ENCODE data around the gene LCE1C. TPM values are rescaled to one million over a fixed set of nuclear protein-coding genes. Genes with fewer than 3 reads are reported as not detected.

LCE1C gene
- total RNA-seq: not detected in 2 replicates

GRCh38 chr1:152806576-152806975 lies at the start of gene LCE1C:
Gene LCE1C (minus strand): TSS chr1:152806651. CDS start chr1:152805478, 1,173 bp downstream.

GRCh38 chr1:152842556-152842955 lies 36.1 kb upstream of the LCE1C start, which contains the start of gene LCE6A:
Gene LCE6A (plus strand): TSS chr1:152842856. CDS start chr1:152843521, 665 bp downstream.

GRCh38 chr1:152827173-152827572 lies 20.7 kb upstream of the LCE1C start, which contains the start of gene LCE1A:
Gene LCE1A (plus strand): TSS chr1:152827473. CDS start chr1:152827473, 0 bp downstream.

GRCh38 chr1:152811671-152812070 lies 5.2 kb upstream of the LCE1C start, which contains the start of gene LCE1B:
Gene LCE1B (plus strand): TSS chr1:152811971. CDS start chr1:152812447, 476 bp downstream.

GRCh38 chr1:152796421-152796820 lies 10.0 kb downstream of the LCE1C start, which contains the start of gene LCE1D:
Gene LCE1D (plus strand): TSS chr1:152796721. CDS start chr1:152797795, 1,074 bp downstream.

GRCh38 chr1:152786077-152786476 lies 20.4 kb downstream of the LCE1C start, which contains the start of gene LCE1E:
Gene LCE1E (plus strand): TSS chr1:152786257. CDS start chr1:152787300, 1,043 bp downstream.

GRCh38 chr1:152774875-152775274 lies 31.6 kb downstream of the LCE1C start, which contains the start of gene LCE1F:
Gene LCE1F (plus strand): TSS chr1:152775140. CDS start chr1:152776372, 1,232 bp downstream.

GRCh38 chr1:152757747-152758146 lies 48.7 kb downstream of the LCE1C start, which contains the start of gene KPRP:
Gene KPRP (plus strand): TSS chr1:152758025. CDS start chr1:152759589, 1,564 bp downstream.

Other genes with a start within 250 kb of the LCE1C start
- not detected in 2 replicates for gene LCE3E, start 239.9 kb downstream of the LCE1C start, total RNA-seq
- not detected in 2 replicates for gene LCE3D, start 226.1 kb downstream of the LCE1C start, total RNA-seq
- gene LCE3C, start 206.4 kb downstream of the LCE1C start, total RNA-seq: not detected in 2 replicates
- gene LCE3B, start 192.8 kb downstream of the LCE1C start, total RNA-seq: not detected in 2 replicates
- not detected in 2 replicates for gene LCE3A, start 183.5 kb downstream of the LCE1C start, total RNA-seq
- not detected in 2 replicates for gene LCE2D, start 143.3 kb downstream of the LCE1C start, total RNA-seq
- not detected in 2 replicates for gene LCE2C, start 131.4 kb downstream of the LCE1C start, total RNA-seq
- not detected in 2 replicates for gene LCE2B, start 120.5 kb downstream of the LCE1C start, total RNA-seq
- gene LCE2A, start 108.3 kb downstream of the LCE1C start, total RNA-seq: not detected in 2 replicates
- not detected in 2 replicates for gene LCE4A, start 98.5 kb downstream of the LCE1C start, total RNA-seq
- gene KPRP, start 48.6 kb downstream of the LCE1C start, total RNA-seq: not detected in 2 replicates
- gene LCE1F, start 31.5 kb downstream of the LCE1C start, total RNA-seq: not detected in 2 replicates
- not detected in 2 replicates for gene LCE1E, start 20.4 kb downstream of the LCE1C start, total RNA-seq
- not detected in 2 replicates for gene LCE1D, start 9.9 kb downstream of the LCE1C start, total RNA-seq
- gene LCE1B, start 5.3 kb upstream of the LCE1C start, total RNA-seq: not detected in 2 replicates
- not detected in 2 replicates for gene LCE1A, start 20.8 kb upstream of the LCE1C start, total RNA-seq
- gene LCE6A, start 36.2 kb upstream of the LCE1C start, total RNA-seq: not detected in 2 replicates
- gene LCE7A, start 53.3 kb upstream of the LCE1C start, total RNA-seq: not detected in 2 replicates
- not detected in 2 replicates for gene SMCP, start 71.7 kb upstream of the LCE1C start, total RNA-seq
- gene IVL, start 101.9 kb upstream of the LCE1C start, total RNA-seq: not detected in 2 replicates
- not detected in 2 replicates for gene SPRR5, start 140.6 kb upstream of the LCE1C start, total RNA-seq
- not detected in 2 replicates for gene SPRR4, start 164.0 kb upstream of the LCE1C start, total RNA-seq
- gene SPRR1A, start 177.4 kb upstream of the LCE1C start, total RNA-seq: not detected in 2 replicates
- not detected in 2 replicates for gene SPRR3, start 195.1 kb upstream of the LCE1C start, total RNA-seq
- not detected in 2 replicates for gene SPRR1B, start 224.6 kb upstream of the LCE1C start, total RNA-seq
- not detected in 2 replicates for gene SPRR2D, start 234.5 kb upstream of the LCE1C start, total RNA-seq